Stimulated activated CD4-positive, alpha-beta T cell treated with anti-CD3 and anti-CD28 coated beads, Interleukin-15, amount 100 ng/mL, for 24 hours (primary cell): Measurements from ENCODE around the gene SUCNR1.
"Not testable (repeated sequence)": the region's sequence is repeated elsewhere in the genome, so short reads cannot be mapped to it uniquely, and the experiment has no call there.

ENCODE experiments used
- DNase-seq: peaks from one replicate; pipeline ENCODE4 v3.0.0-alpha.2; 2020

SUCNR1 gene, protein sequence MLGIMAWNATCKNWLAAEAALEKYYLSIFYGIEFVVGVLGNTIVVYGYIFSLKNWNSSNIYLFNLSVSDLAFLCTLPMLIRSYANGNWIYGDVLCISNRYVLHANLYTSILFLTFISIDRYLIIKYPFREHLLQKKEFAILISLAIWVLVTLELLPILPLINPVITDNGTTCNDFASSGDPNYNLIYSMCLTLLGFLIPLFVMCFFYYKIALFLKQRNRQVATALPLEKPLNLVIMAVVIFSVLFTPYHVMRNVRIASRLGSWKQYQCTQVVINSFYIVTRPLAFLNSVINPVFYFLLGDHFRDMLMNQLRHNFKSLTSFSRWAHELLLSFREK

DNA sequence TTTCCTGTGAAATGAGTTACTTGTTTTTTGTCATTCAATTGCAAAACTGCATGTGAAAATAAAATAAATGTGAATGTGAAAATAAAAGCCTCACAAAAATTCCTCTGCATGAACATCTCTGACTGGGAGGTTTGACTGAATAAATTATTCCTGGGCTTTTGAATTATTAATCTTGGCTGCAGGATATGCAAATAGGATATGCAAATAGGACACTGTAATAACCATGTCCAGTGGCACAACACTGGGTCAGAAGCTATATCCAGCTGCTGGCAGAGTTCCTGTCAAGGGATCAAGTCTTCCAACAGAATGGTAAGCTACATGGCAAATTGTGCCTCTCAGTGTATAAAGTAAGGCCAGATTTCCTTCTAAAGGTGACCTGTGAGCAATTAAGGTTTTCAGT is at the start of gene SUCNR1:
SUCNR1 (plus strand) TSS at position 246 of the 400 bp plus-strand sequence. CDS start 6,250 bp downstream, outside the sequence.
- DNase-seq: no peak

DNA sequence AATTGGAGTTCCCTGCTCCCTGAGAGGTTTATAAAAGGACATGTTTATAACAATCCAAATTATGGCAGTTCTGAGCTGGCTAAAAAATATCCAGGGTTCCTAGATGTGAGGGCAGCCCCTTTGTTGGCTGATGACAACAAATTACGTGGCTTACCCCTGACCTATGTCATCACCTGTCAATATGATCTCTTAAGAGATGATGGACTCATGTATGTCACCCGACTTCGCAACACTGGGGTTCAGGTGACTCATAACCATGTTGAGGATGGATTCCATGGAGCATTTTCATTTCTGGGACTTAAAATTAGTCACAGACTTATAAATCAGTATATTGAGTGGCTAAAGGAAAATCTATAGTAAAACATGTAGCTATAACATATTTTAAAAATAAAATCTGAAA is 45.6 kb upstream of the SUCNR1 start:
- DNase-seq: no peak

DNA sequence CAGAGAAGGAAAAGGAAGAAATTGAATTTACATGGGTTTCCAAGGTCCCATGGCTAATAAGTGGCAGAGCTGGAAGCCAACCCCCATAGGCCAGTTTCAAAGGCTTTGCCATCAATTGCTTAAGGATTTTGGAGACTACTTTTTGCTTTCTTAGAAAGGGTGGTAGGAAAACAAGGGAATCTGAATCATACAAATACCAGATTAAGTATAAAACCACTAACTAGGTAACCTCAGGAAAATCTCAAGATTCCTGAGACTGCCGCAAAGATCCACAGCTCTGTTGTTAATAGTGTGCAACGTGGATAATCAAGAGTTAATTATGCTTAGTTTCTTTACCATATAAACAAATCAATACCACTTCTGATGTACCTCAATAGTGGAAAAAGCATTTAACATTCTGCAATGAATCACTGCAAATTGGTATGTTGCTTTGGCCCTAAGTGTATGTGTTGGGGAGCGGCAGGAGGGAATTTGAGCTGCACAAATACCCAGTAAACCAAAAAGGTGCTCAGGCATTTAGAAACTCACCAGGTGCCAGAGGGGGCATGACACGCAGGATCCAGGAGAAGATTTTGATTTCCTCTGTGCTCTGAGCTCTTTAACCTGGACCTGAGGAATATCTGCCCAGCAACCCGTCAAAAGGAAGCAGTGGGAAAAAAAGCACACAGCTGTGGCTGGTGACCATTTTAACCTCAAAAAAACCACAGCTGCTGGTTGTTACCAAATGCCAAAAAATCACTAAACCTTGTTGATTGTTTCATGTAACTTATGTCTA is 37.5 kb upstream of the SUCNR1 start:
- DNase-seq: no peak

DNA sequence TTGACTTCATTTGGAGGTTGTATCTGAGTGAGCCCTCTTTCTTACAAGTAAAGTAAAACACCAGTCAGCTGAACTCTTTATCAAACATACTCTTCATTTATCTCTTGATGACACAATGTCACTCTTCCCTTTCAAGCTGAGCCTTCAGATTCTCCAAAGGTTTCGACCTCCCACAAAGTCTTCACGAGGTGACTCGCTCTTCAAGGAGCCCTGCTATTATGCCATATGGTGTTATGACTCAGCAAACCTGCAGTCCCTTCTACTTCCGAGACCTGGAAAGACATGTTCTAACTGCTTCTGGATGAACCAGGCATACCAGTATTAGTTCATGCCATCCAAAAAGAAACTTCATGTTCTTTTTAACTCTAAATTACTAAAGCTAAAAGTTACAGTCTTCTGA is 36.4 kb upstream of the SUCNR1 start:
- no peak for DNase-seq

DNA sequence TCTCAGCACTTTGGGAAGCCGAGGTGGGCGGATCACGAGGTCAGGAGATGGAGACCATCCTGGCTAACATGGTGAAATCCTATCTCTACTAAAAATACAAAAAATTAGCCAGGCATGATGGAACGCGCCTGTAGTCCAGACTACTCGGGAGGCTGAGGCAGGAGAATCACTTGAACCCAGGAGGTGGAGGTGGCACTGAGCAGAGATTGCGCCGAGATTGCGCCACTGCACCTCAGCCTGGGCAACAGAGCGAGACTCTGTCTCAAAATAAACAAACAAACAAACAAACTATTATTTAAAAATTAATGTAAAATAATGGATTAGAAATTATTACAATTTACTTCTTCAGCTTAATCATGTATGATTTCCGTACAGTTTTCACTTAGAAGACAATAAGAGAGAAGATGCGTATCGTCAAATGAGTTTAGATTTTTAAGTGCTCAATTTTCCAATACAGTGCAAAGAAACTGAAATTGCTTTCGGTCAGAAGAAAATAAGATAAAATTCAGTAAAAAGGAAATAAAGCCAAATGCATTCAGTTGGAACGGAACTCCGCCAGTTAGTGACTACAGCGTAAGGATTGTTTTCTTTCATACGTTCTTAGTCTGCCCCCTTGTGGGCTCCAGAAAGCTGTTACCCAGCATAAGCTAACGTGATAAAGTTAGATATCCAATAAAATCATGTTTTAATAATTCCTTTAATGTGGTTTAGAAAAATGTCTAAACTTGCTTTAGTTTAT is 34.7 kb upstream of the SUCNR1 start:
- peak; percentile 41 for DNase-seq

DNA sequence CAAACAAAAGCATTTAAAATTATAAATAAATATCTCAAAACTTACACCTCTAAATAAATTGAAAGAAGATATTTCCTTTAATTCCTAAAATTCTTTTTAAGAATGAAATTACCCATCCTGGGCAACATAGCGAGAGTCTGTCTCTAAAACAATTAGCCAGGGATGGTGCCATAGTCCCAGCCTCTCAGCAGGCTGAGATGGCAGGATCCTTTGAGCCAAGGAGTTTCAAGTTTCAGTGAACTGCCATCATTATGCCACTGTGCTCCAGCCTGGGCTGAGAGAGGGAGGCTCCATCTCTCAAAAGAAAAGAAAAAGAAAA is 34.2 kb upstream of the SUCNR1 start:
- no peak for DNase-seq

DNA sequence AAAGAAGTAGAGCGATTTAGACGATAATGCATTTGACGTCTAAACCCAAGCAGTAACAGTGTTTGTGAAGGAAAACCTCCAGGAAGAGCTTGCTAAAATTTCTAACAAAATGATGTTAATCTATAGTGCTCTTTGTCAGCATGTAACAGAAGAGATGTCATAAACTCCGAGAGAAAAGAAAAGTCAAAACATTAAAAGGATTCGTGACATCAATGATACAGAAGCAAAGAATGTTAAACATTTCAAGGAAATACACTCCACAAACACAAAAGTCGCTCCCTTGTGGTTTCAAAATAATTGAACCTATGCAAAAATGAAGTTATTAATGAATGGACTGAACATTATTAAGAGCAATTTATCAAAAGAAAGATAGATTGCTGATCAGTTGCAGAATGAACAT is 31.6 kb upstream of the SUCNR1 start:
- no peak for DNase-seq

DNA sequence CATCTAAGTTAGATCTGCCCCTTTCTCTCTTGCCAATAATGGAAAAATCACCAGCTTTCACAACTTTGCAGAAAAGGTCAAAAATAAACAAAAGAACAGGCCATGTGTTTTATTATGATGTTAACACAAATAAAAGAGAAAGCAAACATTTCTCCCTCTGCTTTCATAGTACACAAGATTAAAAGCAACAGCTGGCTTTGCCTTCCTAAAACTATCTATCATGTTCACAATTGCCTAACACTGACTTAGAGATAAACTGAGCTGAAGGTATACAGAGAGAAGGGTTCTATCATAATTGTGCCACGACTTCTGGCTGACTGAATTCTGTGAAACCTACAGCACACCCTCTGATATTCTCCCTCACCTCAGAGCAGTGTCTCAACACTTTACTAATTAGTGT is 30.2 kb upstream of the SUCNR1 start:
- no peak for DNase-seq

DNA sequence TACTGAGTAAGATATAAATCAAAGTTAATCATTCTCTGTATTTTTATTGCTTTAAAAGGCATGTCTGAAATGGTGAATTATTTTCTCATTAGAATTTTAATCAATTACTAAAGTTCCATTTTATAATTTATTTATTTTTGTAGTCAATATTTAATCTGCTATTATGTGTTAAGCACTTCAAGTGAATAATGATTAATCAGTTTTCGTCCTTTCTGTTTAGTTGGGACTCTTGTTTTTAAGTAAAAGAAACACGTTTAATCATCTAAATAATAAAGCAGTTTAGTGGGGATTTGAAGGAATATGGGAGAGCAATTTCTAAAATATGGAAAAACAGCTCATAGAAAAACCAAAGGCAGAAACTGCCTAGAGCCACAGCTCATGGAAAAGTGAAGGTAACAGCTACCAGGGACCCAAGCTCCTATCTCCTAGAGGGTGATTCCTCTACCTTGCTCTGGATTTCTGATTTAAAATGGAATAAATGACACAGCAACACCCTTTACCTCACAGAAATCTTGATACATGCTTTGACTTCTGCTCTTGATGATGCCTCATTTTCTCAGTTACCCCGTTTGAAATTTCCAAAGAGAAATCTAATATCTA is 28.0 kb upstream of the SUCNR1 start:
- no peak for DNase-seq

DNA sequence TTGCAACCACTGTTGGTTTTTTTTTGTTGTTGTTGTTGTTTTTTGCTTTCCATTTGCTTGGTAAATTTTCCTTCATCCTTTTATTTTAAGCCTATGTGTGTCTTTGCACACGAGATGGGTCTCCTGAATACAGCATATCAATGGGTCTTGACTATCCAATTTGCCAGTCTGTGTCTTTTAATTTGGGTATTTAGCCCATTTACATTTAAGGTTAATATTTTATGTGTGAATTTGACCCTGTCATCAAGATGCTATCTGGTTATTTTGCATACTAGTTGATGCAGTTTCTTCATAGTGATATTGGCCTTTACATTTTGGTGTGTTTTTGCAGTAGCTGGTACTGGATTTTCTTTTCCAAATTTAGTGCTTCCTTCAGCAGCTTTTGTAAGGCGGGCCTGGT is 23.4 kb upstream of the SUCNR1 start:
- DNase-seq: not testable (repeated sequence)

DNA sequence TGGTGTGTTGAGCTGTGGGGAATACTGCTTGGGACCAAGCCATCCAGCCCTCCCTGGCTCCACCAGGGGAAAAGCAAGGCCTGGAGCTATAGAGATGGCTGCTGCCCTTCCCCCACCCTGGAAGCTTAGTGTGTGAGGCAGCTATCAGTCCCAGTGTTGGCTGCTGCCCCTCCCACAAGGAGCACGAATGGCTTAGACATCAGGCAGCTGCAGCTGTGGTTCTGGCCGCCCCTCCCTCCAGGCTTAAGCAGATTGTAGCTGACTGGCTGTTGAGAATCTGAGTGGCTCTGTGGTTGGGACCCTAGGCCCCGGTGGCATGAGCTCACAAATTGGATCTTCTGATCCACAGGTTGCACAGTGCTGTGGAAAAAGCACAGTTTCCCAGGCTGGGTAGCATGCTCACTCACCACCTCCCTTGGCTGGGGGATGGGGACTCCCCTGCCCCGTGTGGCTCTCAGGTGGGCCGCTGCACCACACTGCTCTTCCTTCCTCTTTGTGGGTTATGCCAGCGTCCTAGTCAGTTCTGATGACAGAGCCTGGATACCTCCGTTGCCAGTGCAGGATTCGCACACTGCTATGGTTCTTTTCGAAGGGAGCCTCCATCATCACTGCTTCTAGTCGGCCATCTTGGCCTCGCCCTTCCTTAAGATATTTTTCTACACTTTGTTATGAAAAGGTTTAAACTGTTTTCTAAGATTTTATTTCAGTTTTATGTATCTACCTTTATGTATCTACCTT is 21.2 kb upstream of the SUCNR1 start:
- DNase-seq: no peak

DNA sequence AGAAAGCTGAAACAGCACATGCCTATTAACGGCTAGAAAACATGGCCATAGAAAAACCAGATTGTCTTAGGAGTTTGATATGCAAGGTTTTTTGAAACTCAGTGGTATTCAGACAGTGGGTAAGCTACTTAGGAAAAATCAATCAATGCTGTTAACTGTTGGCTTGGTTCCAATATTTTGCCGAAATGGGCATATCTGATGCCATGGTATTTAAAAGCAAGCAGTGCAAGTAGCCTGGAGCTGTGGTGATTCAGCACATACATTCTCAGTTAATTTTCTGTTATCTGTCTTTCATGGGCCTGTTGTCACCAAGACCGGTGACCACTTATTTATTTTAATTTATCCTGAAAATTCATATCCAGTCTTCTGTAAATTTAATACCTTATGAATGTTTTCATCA is 17.3 kb upstream of the SUCNR1 start:
- no peak for DNase-seq

DNA sequence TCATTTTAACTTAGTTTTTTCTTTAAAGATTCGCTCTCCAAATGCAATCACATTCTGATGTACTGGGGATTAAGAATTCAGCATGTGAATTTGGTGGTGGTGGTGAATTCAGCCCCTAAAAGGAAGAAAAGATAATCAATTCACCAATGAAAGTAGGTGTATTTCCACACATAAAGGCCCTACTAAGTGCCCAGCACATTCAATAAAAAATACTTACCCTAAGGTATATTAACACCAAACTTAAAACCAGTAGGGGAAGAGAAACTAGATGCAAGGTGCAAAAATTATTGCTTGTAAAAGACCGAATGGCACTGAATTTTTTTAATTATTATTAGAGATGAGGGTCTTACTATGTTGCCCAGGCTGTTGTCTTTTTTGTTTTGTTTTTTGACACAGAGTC is 16.8 kb upstream of the SUCNR1 start:
- no peak for DNase-seq

DNA sequence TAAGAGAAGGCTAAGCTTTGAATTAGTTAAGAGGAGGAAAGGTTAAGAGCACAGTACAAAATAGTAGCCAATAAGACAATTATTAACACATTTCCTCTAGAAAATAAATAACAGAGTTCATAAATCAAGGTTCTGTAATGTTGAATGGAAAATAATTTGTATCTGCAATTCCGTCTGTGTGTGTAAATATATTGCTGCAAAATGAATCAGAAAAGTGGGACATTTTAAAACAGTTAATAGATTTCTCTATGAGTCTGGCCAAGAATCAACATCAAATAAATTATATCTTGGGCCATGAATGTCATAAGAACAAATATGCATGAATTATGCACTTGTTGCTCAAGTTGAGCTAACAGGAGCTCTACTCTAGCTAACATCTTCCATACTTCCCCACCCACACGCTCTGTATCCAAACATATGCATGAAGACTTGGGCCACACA is 14.2 kb upstream of the SUCNR1 start:
- no peak for DNase-seq

DNA sequence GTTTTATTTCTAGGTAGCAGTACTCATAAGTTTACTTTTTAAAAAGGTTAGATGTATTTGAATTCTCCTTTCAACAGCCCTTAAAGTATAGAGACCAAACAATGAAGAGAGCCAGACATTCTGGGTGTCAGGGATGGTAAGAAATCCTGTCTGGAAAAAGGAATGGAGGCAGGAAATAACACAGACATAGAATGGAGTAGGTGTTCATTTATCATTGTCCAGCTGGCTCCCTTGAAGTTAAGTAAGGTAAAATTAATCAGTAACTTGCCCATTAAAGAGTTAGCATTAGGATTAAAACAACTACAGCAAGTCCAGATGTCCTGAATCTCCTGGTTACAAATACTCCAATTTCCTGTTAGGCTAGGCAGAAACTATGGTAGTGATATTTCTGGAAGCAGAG is 13.5 kb upstream of the SUCNR1 start:
- no peak for DNase-seq

DNA sequence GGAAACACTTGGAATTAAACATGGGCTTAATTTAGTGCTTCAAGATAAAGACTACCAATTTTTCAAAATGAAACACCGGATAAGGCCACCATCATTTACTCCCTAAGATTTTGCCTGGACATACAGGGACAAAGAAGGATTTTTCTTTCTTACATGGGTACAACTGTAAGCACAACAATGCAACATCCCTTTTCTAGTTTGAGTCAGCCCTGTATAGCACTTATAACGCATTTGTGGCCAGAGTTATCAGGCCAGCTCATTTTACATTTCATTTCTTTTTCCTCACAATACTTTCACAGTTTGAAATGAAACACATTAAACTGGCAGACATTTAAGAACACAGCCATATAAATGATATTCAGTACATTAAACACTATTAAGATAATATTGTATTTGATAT is 9.8 kb upstream of the SUCNR1 start:
- DNase-seq: no peak

DNA sequence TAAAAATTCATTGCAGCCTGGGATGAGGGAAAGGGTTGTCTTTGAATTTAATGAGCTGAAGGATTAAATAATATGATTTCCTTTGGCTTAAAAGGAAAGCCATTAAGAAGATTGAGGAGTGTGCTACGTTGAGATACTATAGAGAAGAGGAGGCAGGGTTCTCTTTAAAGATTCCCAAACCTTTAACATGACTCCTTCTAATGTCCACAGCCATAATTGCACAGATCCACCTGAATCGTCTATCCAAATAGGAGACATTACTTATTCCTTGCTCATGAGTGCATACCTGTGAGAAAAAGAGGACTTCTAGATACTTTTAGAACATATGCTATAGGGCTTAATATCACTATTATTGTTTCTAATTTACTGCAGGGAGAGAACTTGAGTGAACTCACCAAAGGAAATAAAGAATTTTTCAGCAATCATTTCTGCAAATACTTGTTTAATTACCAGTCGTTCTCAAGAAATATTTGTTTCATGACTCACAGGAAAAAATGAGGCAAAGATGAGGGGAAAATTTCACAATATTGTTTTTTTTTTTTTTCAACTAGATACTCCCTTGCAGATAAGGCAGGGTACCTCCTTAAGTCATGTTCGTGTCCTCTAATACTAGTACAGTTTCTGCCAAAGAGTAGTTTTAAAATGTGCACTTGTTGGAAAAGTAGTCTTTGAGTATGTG is 8.9 kb upstream of the SUCNR1 start:
- no peak for DNase-seq

DNA sequence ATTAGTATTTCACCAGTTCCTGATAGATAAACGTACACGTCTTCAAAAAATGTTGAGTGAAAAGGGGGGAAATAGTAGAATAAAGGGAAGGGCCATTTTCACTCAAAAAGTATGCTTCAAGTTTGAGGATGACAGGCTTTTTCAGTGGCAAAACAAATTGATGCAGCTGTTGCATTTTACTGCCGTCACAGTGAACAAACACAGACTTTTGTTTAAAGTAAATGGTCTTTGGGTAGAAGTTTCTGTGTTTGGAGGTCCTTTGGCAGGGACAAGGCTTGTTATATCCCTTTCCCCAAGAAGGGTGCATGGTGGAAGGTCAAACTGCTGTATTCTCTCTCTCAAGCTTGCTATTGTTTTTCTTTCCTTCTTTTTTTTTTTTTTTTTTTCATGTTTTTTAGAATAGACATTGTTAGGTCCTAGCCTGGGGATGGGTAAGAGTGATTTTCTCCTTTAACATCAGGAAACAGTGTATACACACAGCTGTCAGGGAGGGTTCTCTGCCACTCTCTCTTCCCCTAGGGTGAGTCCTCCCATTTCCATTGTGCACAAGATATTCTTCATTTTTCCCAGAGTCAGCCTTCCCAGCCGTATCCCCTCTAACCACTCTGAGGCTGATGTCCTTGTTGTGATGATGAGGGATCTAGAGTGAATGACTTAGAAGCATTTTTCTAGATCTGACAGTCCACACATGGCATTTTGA is 6.6 kb upstream of the SUCNR1 start:
- no peak for DNase-seq

DNA sequence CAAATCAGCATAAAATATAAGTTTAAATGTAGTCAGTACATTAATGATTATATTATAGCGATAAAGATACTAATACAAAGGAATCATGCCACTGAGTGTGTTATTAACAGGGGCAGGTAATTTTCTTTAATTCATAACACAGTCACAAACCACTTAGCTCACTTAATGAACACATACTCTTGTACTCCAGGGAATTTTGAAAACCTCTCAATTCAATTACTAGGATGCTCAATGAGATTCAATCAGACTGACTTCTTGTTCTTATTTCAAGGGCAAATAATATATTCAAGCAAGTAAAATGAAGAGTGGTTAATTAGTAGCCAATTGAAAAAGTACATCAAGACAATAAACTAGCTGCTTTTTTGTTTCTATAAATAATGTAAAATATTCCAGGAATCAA is 5.8 kb upstream of the SUCNR1 start:
- no peak for DNase-seq

DNA sequence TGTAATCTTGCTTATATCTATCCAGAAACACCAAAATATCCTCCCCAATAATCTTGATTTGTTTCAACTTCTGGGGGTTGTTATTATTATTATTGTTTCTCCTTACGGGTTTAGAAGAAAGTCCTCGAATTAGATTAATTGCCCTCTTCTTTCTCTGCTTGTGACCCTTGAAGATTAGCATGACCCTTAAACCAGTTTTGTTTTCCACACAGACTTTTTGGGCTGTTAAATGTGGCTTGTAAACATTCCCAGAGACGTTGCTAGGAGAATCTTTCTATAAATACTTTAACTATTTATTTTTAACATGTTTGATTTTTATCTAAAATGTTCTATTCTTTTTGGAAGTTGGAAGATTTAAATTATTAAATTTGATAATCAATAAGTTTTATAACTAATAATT is 4.3 kb upstream of the SUCNR1 start:
- no peak for DNase-seq

DNA sequence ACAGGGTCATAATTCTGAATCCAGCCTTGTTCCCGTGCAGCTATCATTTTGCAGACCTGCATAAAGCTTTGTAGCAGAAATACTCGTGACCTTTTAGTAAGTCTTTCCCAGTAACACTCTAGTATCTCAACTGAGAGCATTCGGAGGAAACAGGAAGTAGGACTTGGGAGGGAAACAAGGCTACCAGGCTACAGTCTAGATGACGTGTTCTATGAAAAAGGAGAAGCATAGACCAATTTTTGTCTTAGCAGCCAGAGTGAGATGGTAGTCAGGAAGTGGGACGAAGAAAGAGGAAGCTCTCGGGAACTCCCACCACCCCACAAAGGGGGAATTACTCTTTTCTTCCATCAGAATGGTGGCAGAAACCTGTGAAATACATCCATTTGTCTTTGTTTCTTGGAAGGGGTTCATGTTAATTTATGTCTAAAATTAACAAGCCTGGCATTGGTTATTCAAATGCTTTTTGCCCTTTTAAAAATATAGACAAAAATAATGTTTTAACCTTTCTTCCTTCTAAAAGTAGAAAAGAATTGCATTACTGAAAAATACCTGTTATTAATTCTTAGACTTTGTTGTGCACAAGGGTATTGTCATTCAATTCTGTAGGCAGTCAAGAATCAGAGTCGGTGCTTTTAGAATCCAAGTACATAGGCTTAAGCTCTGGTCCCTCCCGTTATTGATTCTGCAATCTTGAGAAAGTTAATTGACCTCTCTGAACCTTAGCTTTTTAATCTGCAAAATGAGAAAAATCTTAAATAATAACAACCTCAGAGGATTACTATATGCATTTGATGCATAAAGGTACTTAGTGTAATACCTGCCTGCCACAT is 1.6 kb upstream of the SUCNR1 start:
- no peak for DNase-seq
